ENCODE results near the gene SEMA6B.

DNA sequence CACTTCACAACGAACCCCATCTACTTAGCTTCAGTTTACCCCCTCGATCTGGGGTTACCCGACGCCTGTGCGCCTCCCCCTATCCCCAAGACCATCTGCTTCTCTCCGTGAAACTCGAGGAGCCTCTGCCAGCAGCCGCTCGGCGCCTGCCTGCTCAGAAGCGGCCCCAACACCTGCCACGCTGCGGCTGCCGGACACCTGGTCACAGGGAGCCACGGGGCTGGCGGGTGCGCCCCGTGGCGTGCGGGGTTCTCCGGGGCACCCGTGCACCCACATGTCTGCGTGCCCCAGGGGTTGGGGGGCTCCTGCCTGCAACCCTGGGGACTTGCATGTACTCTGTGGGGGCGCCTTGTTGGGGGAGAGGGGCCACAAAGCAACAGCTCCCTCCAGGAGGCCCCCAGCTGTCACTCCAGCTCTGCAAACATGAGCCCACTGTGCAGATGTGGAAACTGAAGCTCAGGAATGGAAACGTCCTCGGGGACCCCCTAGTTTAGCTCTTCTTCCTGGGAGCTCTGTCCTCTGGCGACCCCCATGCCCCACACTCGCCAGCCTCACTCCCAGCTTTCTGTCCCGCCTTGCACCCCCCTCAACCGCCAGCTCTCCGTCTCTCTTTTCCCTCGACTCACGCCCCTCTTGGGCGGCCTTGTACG, 7.0 kb upstream of the SEMA6B start:
- TF ChIP-seq, protein P1, sequence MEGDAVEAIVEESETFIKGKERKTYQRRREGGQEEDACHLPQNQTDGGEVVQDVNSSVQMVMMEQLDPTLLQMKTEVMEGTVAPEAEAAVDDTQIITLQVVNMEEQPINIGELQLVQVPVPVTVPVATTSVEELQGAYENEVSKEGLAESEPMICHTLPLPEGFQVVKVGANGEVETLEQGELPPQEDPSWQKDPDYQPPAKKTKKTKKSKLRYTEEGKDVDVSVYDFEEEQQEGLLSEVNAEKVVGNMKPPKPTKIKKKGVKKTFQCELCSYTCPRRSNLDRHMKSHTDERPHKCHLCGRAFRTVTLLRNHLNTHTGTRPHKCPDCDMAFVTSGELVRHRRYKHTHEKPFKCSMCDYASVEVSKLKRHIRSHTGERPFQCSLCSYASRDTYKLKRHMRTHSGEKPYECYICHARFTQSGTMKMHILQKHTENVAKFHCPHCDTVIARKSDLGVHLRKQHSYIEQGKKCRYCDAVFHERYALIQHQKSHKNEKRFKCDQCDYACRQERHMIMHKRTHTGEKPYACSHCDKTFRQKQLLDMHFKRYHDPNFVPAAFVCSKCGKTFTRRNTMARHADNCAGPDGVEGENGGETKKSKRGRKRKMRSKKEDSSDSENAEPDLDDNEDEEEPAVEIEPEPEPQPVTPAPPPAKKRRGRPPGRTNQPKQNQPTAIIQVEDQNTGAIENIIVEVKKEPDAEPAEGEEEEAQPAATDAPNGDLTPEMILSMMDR (IDR thresholded peaks at IDR 0.05; ENCODE audit: low read depth, low read length): no peak
- TF ChIP-seq EZH2phosphoT487 (IDR thresholded peaks at IDR 0.05; ENCODE audit: low read depth): no peak
